EL (cell line): ENCODE measurements around the gene PRKCE.
"Not testable (repeated sequence)": the region's sequence is repeated elsewhere in the genome, so short reads cannot be mapped to it uniquely, and the experiment has no call there.

Source experiments
- DNase-seq: peaks from one replicate; pipeline ENCODE4 v3.0.0-alpha.2; 2016

PRKCE gene

DNA sequence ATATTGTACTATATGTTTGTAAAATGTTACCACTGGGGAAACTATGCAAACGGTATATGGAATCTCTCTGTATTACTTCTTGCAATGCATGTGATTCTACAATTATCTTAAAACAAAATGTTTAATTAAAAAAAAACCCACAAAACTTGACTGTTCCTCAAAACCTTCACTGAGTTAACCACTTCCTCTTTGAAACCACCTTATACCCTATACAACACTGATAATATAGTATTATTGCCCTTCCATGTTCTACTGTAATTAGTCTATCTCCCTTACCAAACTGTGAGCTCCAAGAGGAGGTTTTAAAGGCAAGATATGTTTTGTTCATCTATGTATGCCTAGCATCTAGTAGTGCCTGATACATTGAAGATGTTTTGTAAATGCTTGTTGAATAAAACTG, 572.0 kb downstream of the PRKCE start:
- DNase-seq: not testable (repeated sequence)

DNA sequence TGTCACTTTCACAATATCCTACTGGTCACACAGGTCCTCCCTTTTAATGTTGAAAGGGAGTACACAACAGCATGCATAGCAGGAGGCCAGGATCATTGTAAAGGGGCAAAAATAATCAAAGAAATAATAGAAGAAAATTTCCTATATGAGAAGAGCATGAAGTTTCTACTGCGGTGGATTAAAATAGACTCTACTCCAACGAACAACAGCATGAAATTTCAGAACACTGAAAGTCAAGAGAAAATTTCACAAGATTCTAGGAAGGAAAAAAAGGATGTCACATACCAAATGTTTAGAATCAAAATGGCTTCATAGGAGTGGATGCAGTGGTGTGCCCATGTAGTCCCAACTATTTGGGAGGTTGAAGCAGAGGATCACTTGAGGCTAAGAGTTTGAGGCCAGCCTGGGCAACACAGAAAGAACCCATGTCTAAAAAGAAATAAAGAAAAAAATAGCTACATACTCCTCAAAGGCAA, 573.7 kb downstream of the PRKCE start:
- DNase-seq: no peak

GRCh38 chr2:46225730-46226129, 574.3 kb downstream of the PRKCE start:
- DNase-seq: no peak

- DNase-seq: no peak
Observed at GRCh38 chr2:46226620-46227019, 575.1 kb downstream of the PRKCE start.

GRCh38 chr2:46227022-46227421, 575.5 kb downstream of the PRKCE start:
- DNase-seq: no peak

- DNase-seq: no peak
Observed at GRCh38 chr2:46227674-46228289, 576.3 kb downstream of the PRKCE start.

- no peak for DNase-seq
Observed at GRCh38 chr2:46229134-46230063, 577.9 kb downstream of the PRKCE start.

DNA sequence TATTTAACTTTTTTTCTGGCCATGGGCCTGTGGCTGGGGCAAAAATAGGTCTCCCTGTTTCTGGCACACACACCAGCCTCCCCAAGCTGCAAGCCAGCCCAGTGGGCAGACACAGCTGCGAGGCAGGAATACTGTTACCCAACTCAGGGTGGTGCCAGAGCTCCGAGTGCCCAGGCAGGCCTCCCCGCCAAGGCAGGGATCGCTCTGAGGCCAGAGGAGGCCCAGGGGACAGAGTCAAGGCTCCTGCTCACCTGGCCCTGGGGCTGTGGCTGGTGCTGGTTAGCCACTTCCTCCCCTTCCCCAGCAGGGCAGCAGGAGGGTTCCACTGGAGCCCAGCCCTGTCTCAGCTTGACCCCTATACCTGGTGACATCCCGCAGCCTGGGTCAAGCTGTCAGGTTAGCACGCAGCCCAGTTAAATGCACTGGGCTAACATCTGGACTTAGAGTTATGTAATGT, 578.7 kb downstream of the PRKCE start:
- DNase-seq: no peak

DNA sequence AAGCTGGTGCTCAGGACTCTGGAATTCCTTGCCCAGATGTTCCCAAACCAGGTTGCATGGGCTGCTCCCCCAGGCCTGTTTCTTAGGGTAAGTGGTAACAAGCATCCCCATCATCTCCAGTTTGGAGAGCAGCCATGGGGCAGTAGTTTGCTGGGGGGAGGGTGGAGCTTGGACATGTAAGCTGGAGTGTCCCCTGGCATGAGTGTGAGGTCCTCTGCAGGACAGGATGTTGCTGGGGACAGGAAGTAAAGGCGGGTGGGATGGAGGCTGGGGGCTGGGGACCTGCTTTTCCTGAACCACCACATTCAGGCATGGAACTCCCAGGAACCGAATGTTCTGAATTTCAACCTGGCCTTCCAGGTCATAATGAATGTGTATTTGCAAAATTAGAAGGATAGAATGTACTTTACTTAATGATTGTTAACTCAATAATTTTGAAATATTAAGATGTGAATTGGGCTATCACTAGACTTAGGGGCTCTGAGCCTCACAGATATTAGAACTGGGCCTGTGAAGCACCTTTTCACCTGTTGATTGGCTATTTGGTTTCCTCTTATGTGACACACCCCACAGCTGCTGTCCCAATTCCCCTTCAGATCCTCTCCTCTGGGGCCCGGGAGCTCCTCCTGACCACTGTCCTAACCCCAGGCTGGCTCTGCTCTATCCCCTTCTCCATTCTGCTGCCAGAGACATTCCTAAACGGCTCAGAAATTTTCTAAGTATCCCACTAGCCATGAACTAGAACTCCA, 579.4 kb downstream of the PRKCE start:
- no peak for DNase-seq

- DNase-seq: no peak
Observed at GRCh38 chr2:46231721-46232120, 580.2 kb downstream of the PRKCE start.

GRCh38 chr2:46232860-46233259, 581.4 kb downstream of the PRKCE start:
- DNase-seq: no peak

DNA sequence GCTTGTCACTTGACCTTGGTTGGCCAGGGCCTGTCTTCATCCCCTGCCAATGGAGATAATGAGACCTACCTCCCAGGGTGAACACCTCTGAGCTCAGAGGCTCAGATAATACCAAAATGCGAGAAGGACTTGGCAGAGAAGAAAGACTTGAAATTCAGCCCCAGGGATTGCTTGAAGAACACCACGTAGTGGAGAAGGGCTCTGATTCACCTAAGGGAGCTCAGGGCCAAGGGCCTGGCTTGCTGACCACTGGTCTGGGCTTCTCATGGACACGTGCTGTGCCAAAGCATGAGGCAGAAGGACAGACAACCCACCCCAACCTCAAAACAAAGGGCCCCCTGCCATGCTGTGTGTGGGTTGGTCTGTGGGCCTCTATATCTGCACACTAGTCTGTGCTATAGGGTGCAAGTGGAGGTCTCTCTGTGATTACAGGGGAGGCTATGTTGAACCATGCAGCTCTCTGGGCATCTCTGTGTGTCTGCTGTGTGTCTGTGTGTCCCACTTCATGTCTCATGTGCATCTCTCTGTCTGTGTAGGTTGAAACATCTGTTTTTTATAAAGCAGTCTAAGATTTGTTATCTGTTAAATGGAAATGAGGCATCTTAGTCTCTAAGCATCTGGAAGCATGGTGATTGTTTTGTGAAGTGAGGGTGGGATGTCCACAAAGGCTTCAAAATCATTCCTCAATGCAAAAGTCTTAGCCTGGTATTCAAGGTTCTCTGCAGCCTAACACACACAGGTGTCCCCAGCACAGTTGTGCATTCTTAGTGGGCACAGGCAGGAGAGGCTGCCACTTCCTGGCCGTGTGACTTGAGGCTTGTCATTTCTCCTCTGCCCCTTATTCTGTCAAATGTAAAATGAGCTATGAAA, 584.8 kb downstream of the PRKCE start:
- no peak for DNase-seq

DNA sequence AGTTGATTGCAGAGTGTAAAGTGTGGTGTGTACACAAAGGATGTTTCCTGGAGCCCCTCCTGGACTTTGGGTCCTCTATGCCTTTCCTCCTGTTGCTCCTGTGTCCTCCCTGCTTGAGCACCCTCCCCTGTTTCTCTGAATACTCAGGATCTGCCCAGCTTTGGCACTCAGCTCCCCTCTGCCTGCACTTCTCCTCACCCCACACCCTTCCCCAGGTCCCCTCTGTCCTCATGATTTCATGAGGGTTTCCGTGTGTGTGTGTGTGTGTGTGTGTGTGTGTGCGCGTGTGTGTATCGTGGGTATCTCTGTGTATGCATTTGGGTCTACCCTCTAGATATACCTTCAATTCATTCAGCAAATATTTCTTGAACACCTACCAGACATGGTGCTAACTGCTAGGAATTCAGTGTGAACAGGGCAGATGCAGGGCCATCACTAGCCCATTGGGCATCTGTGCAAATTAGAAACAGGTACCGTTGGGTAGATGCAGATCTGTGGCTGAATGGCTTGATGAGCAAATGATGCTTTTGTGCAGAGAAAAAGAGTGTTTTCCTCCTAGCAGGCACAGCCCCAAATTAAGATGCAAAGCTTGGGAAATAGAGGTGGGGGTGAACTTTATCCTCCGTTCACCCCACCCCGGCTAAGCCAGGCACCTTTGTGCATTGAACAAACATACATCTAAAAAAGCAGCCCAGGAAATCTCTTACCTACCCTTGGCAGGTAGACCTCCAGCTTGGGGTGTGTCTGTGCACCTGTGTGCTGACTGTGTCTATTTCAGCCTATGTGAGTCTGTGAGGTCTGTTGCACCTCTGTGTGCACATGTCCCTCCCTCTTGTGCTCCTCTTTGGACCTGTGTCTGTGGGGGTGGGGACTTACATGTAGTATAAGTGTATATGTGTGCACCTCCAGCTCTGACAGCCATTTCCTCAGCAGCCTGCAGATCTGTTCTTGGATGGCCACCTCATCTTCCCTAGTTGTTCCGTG, 585.7 kb downstream of the PRKCE start:
- no peak for DNase-seq
